GM12874 (cell line): ENCODE data around the gene PPFIBP1.

Experiments used
- CTCF ChIP-seq: IDR thresholded peaks from 2 replicates; pipeline ENCODE4 v1.5.1; 2011; ENCODE audit warnings: low read depth, mild to moderate bottlenecking, control low read depth, low read length, moderate library complexity; ENCODE audit not compliant: insufficient read depth

The PPFIBP1 gene

GRCh38 chr12:27580561-27581330 lies 56.7 kb downstream of the PPFIBP1 start:
- no peak for TF ChIP-seq CTCF

GRCh38 chr12:27583057-27583797 lies 59.2 kb downstream of the PPFIBP1 start:
- TF ChIP-seq CTCF, result no peak

- no peak for TF ChIP-seq CTCF
These were observed 60.0 kb downstream of the PPFIBP1 start for GRCh38 chr12:27583981-27584380.

- no peak for TF ChIP-seq CTCF
These were observed 61.8 kb downstream of the PPFIBP1 start for GRCh38 chr12:27585739-27586265.

- no peak for TF ChIP-seq CTCF
These were observed 64.8 kb downstream of the PPFIBP1 start for GRCh38 chr12:27588776-27589175.

- TF ChIP-seq CTCF, result no peak
These were observed 65.4 kb downstream of the PPFIBP1 start for GRCh38 chr12:27589419-27589818.

GRCh38 chr12:27592548-27592947 lies 68.5 kb downstream of the PPFIBP1 start:
- no peak for TF ChIP-seq CTCF
